Ovary (tissue), 3 donors: Measurements from ENCODE around the gene TGFB1I1.

ENCODE experiments used
- CTCF ChIP-seq, 3 donors: fragments of 450-650 bp in 2 of 3; fragments of 200-600 bp in 1 of 3; IDR thresholded peaks; one replicate each; pipeline versions ENCODE4 v1.5.1 to v1.8.0; 2016 to 2022; ENCODE audit warnings: antibody characterized with exemption in 3 of 3, mild to moderate bottlenecking in 1 of 3
- EP300 ChIP-seq: sonication (generic); formaldehyde crosslinking; IDR thresholded peaks from one replicate; pipeline ENCODE4 v1.6.1; 2017; ENCODE audit warnings: antibody characterized with exemption
- POLR2A ChIP-seq: fragments of 450-650 bp; IDR thresholded peaks from one replicate; pipeline ENCODE4 v1.6.1; 2017; ENCODE audit warnings: antibody characterized with exemption, mild to moderate bottlenecking, moderate library complexity
- donor health status: DM: no; HTN: no; CAD: no.

GRCh38 chr16:31458844-31459686 is 12.9 kb upstream of the TGFB1I1 start, which contains the start of gene ARMC5:
- TF ChIP-seq CTCF (IDR thresholded peaks at IDR 0.05) (peak; percentile 51 to 81 (median 74)), EP300 (peak; percentile 58), POLR2A (peak; percentile 86)
